ENCODE measurements around the gene ORMDL3.

- TF ChIP-seq TAF1 (IDR thresholded peaks at IDR 0.05; ENCODE audit: borderline replicate concordance, low read depth, low read length) (no peak), POLR2A (IDR thresholded peaks at IDR 0.05; ENCODE audit: low read depth, low read length) (no peak)
Measured at GRCh38 chr17:39916918-39917317, 10.5 kb downstream of the ORMDL3 start.
